HepG2 (cell line): Measurements from ENCODE around the gene RHO. TPM values are rescaled to one million over a fixed set of nuclear protein-coding genes. Genes with fewer than 3 reads are reported as not detected.
A peak's percentile ranks its signal among the peaks of the same experiment; 100 is the strongest.

Source experiments
- DPF2 ChIP-seq: sonication (generic); formaldehyde crosslinking; IDR thresholded peaks from 2 replicates; pipeline ENCODE4 v1.4.0; 2020; ENCODE audit warnings: mild to moderate bottlenecking, low read depth, missing genetic modification reagents, borderline replicate concordance
- FOXA1 ChIP-seq, 2 experiments: fragments of 450-650 bp in 1 of 2; sonication (generic) in 1 of 2; formaldehyde crosslinking in 1 of 2; IDR thresholded peaks; 2 replicates each; pipeline versions ENCODE4 v1.4.0 to v1.6.1; 2016 to 2020; ENCODE audit warnings: missing genetic modification reagents in 1 of 2
- FOXO1 ChIP-seq: sonication (generic); formaldehyde crosslinking; IDR thresholded peaks from 2 replicates; pipeline ENCODE4 v1.4.0; 2020; ENCODE audit warnings: missing genetic modification reagents
- FOXP1 ChIP-seq, 2 experiments: fragments of 450-650 bp in 1 of 2; IDR thresholded peaks; 2 replicates each; pipeline ENCODE4 v1.6.1; 2017 to 2018; ENCODE audit warnings: antibody characterized with exemption in 1 of 2
- GTF3A ChIP-seq: sonication (generic); formaldehyde crosslinking; conservative IDR thresholded peaks from 2 replicates; pipeline ENCODE4 v1.4.0; 2020; ENCODE audit warnings: mild to moderate bottlenecking, missing genetic modification reagents
- MTA1 ChIP-seq: sonication (generic); formaldehyde crosslinking; IDR thresholded peaks from 2 replicates; pipeline ENCODE4 v1.4.0; 2020; ENCODE audit warnings: missing genetic modification reagents, mild to moderate bottlenecking, borderline replicate concordance
- MXI1 ChIP-seq: IDR thresholded peaks from 3 replicates; pipeline ENCODE4 v1.6.1; 2012; ENCODE audit warnings: low read depth, low read length, inconsistent platforms, borderline replicate concordance
- ZFP37 ChIP-seq: sonication (generic); formaldehyde crosslinking; IDR thresholded peaks from 2 replicates; pipeline ENCODE4 v1.4.0; 2020; ENCODE audit warnings: missing genetic modification reagents, borderline replicate concordance
- ZFX ChIP-seq: sonication (generic); formaldehyde crosslinking; IDR thresholded peaks from 2 replicates; pipeline ENCODE4 v1.4.0; 2020; ENCODE audit warnings: mild to moderate bottlenecking, low read depth, missing genetic modification reagents, moderate library complexity
- ZKSCAN8 ChIP-seq: IDR thresholded peaks from 2 replicates; pipeline ENCODE4 v1.6.1; 2016; ENCODE audit warnings: borderline replicate concordance, missing genetic modification reagents, missing compliant biosample characterization
- ZNF501 ChIP-seq: sonication (generic); formaldehyde crosslinking; IDR thresholded peaks from 2 replicates; pipeline ENCODE4 v1.5.1; 2020; ENCODE audit warnings: mild to moderate bottlenecking, moderate library complexity, missing genetic modification reagents
- ZNF790 ChIP-seq: sonication (generic); formaldehyde crosslinking; IDR thresholded peaks from 2 replicates; pipeline ENCODE4 v1.8.0; 2022; ENCODE audit warnings: missing genetic modification reagents, mild to moderate bottlenecking, borderline replicate concordance
- polyA plus RNA-seq, 8 experiments: library from polyadenylated mRNA; depleted of rRNA in 3 of 8; stranded (reverse) in 7 of 8; unstranded in 1 of 8; fragments of >200 nt; fragmentation: Illumina TruSeq in 4 of 8; extraction: Trizol in 4 of 8; gene quantifications; 2 replicates each; pipeline versions ENCODE4 v1.2.1 to v1.2.3, GENCODE V29; 2011 to 2016; ENCODE audit warnings: low read depth in 4 of 8, missing spikeins in 1 of 8, mixed read lengths in 1 of 8; ENCODE audit not compliant: insufficient read depth in 1 of 8
- total RNA-seq, 5 experiments: library from RNA; depleted of rRNA; stranded (reverse); fragments of >200 nt; fragmentation: Illumina TruSeq; extraction: Trizol; gene quantifications; 2 replicates each; pipeline ENCODE4 v1.2.3, GENCODE V29; 2016; ENCODE audit warnings: low read depth in 1 of 5
- TF ChIP-seq, protein P1 (sequence below): IDR thresholded peaks from 2 replicates; pipeline ENCODE4 v1.6.1; 2016
- TF ChIP-seq, protein P2 (sequence below): IDR thresholded peaks from 2 replicates; pipeline ENCODE4 v1.6.1; 2016; ENCODE audit warnings: low read depth, control low read depth
- TF ChIP-seq, protein P3 (sequence below): sonication (generic); formaldehyde crosslinking; IDR thresholded peaks from 2 replicates; pipeline ENCODE4 v1.4.0; 2020; ENCODE audit warnings: missing genetic modification reagents
- TF ChIP-seq, protein P4 (sequence below): sonication (generic); formaldehyde crosslinking; IDR thresholded peaks from 2 replicates; pipeline ENCODE4 v1.4.0; 2020; ENCODE audit warnings: missing genetic modification reagents, mild to moderate bottlenecking, borderline replicate concordance

Gene RHO
- total and polyA plus RNA-seq, 2 of the 13 experiments (the other 11 are each of a cell fraction or from before 2014, with no cell fraction given) = not detected

DNA sequence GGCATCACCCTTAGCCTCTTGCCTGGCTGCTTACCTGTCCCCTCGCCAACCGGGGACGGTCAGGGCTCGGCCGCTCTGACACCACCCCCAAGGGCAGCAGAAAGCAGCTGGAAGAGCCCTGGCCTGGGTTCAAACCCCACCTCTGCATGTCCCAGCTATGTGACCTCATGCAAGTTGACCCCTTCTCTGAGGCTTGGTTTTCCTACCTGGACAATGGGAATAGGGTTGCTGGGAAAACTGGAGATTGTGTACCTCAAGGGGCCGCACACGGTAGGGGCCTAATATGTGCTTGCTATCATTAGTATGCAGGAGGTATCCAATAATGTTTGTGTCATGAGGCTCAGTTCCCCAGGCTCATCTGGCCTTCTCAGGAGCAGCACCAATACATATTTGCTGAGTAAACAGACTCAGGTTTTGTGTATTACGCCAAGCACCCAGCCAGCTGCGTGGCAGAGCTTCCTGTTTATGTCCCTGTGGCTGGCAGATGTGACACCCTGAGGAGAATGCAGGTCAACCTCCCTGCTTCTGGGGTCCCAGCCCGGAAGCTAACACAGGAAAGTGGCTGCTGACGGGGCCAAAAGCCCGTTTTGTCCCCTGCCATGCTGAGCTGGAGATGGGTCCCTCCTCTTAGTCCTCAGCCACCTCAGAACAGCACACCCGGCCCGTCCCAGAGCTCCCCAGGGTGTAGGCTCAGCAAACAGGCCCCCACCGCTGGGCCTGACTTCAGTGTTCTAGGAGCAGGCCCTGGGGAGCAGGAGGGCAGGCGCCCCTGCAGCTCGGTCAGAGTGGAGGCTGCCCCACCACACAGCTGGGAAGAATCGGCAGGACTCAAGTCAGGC lies 48.3 kb downstream of the RHO start (continued):
- no peak for TF ChIP-seq FOXA1 (IDR thresholded peaks at IDR 0.05)
- TF ChIP-seq FOXA1 (CRISPR knock-in tag; IDR thresholded peaks at IDR 0.05) = peak; percentile 67
- 0 out of 2 replicates have a peak, but pooled peaks have one; percentile 7 for TF ChIP-seq MTA1 (CRISPR knock-in tag)
- no peak for TF ChIP-seq ZNF790 (CRISPR knock-in tag)
- TF ChIP-seq MXI1 = peak; percentile 36; the same call in 1 of the 3 replicates
- TF ChIP-seq, protein P1, sequence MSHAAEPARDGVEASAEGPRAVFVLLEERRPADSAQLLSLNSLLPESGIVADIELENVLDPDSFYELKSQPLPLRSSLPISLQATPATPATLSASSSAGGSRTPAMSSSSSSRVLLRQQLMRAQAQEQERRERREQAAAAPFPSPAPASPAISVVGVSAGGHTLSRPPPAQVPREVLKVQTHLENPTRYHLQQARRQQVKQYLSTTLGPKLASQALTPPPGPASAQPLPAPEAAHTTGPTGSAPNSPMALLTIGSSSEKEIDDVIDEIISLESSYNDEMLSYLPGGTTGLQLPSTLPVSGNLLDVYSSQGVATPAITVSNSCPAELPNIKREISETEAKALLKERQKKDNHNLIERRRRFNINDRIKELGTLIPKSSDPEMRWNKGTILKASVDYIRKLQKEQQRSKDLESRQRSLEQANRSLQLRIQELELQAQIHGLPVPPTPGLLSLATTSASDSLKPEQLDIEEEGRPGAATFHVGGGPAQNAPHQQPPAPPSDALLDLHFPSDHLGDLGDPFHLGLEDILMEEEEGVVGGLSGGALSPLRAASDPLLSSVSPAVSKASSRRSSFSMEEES (CRISPR knock-in tag) = 0 out of 2 replicates have a peak, but pooled peaks have one; percentile 31
- 0 out of 2 replicates have a peak, but pooled peaks have one; percentile 53 for TF ChIP-seq DPF2 (CRISPR knock-in tag)
- TF ChIP-seq ZKSCAN8 (CRISPR knock-in tag) = peak; percentile 100
- TF ChIP-seq, protein P2, sequence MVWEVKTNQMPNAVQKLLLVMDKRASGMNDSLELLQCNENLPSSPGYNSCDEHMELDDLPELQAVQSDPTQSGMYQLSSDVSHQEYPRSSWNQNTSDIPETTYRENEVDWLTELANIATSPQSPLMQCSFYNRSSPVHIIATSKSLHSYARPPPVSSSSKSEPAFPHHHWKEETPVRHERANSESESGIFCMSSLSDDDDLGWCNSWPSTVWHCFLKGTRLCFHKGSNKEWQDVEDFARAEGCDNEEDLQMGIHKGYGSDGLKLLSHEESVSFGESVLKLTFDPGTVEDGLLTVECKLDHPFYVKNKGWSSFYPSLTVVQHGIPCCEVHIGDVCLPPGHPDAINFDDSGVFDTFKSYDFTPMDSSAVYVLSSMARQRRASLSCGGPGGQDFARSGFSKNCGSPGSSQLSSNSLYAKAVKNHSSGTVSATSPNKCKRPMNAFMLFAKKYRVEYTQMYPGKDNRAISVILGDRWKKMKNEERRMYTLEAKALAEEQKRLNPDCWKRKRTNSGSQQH = 0 out of 2 replicates have a peak, but pooled peaks have one; percentile 44
- TF ChIP-seq GTF3A (CRISPR knock-in tag) = no peak
- peak; percentile 81; the same call in 1 of the 2 replicates for TF ChIP-seq FOXO1
- peak; percentile 57; the same call in 1 of the 2 replicates for TF ChIP-seq ZFX
- no peak for TF ChIP-seq FOXP1 (IDR thresholded peaks at IDR 0.05)
- TF ChIP-seq FOXP1 (CRISPR knock-in tag; IDR thresholded peaks at IDR 0.05) = peak; percentile 85
- TF ChIP-seq ZFP37 (CRISPR knock-in tag) = no peak
- peak; percentile 66; the same call in 1 of the 2 replicates for TF ChIP-seq ZNF501 (CRISPR knock-in tag)
- TF ChIP-seq, protein P3, sequence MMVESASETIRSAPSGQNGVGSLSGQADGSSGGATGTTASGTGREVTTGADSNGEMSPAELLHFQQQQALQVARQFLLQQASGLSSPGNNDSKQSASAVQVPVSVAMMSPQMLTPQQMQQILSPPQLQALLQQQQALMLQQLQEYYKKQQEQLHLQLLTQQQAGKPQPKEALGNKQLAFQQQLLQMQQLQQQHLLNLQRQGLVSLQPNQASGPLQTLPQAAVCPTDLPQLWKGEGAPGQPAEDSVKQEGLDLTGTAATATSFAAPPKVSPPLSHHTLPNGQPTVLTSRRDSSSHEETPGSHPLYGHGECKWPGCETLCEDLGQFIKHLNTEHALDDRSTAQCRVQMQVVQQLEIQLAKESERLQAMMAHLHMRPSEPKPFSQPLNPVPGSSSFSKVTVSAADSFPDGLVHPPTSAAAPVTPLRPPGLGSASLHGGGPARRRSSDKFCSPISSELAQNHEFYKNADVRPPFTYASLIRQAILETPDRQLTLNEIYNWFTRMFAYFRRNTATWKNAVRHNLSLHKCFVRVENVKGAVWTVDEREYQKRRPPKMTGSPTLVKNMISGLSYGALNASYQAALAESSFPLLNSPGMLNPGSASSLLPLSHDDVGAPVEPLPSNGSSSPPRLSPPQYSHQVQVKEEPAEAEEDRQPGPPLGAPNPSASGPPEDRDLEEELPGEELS = peak; percentile 86
- TF ChIP-seq, protein P4, sequence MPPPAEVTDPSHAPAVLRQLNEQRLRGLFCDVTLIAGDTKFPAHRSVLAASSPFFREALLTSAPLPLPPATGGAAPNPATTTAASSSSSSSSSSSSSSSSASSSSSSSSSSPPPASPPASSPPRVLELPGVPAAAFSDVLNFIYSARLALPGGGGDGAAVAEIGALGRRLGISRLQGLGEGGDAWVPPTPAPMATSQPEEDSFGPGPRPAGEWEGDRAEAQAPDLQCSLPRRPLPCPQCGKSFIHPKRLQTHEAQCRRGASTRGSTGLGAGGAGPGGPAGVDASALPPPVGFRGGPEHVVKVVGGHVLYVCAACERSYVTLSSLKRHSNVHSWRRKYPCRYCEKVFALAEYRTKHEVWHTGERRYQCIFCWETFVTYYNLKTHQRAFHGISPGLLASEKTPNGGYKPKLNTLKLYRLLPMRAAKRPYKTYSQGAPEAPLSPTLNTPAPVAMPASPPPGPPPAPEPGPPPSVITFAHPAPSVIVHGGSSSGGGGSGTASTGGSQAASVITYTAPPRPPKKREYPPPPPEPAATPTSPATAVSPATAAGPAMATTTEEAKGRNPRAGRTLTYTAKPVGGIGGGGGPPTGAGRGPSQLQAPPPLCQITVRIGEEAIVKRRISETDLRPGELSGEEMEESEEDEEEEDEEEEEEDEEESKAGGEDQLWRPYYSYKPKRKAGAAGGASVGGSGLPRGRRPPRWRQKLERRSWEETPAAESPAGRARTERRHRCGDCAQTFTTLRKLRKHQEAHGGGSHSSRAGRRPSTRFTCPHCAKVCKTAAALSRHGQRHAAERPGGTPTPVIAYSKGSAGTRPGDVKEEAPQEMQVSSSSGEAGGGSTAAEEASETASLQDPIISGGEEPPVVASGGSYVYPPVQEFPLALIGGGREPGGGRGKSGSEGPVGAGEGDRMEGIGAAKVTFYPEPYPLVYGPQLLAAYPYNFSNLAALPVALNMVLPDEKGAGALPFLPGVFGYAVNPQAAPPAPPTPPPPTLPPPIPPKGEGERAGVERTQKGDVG = 0 out of 2 replicates have a peak, but pooled peaks have one; percentile 34
